WTC11 (cell line): ENCODE measurements around the gene SLA2. TPM values are rescaled to one million over a fixed set of nuclear protein-coding genes. Genes with fewer than 3 reads are reported as not detected.

ENCODE experiments used
- ATAC-seq: fragments of 200-7000 bp; cut with Tn5 transposase; 2 replicates; pipeline ENCODE4 v1.10.0; 2021; ENCODE audit warnings: mild to moderate bottlenecking, moderate library complexity
- CTCF ChIA-PET: fragments of 300-600 bp; sonication (Branson Sonifier 250); formaldehyde crosslinking; loops from one replicate; lab custom pipeline; 2021; ENCODE audit warnings: antibody characterized with exemption; lab: Charles Lee
- POLR2A ChIA-PET: fragments of 350-600 bp; sonication (Branson Sonifier 250); formaldehyde crosslinking; loops from one replicate; lab custom pipeline; 2021; ENCODE audit warnings: antibody characterized with exemption; lab: Charles Lee
- DNase-seq: peaks from one replicate; pipeline ENCODE4 v3.0.0; 2021; ENCODE audit warnings: low spot score
- H3K27ac Mint-ChIP-seq: 2 replicates; pipeline ENCODE4 v1.8.0; 2021; ENCODE audit warnings: mixed read lengths
- H3K27me3 Mint-ChIP-seq: 2 replicates; pipeline ENCODE4 v1.8.0; 2021; ENCODE audit warnings: low read depth, mild to moderate bottlenecking, moderate library complexity, mixed read lengths
- H3K36me3 Mint-ChIP-seq: 2 replicates; pipeline ENCODE4 v1.8.0; 2021; ENCODE audit warnings: mixed read lengths
- H3K4me1 Mint-ChIP-seq: 2 replicates; pipeline ENCODE4 v1.8.0; 2022; ENCODE audit warnings: mixed read lengths
- H3K4me3 Mint-ChIP-seq: 2 replicates; pipeline ENCODE4 v1.8.0; 2021; ENCODE audit warnings: mild to moderate bottlenecking, moderate library complexity, mixed read lengths
- H3K9me3 Mint-ChIP-seq: 2 replicates; pipeline ENCODE4 v1.8.0; 2021; ENCODE audit warnings: mixed read lengths
- CREM ChIP-seq: sonication (generic); formaldehyde crosslinking; IDR thresholded peaks from 2 replicates; pipeline ENCODE4 v1.8.1; 2022; ENCODE audit warnings: mild to moderate bottlenecking, missing genetic modification reagents, moderate library complexity
- FOXK1 ChIP-seq: sonication (generic); formaldehyde crosslinking; IDR thresholded peaks from 2 replicates; pipeline ENCODE4 v1.8.0; 2022; ENCODE audit warnings: mild to moderate bottlenecking, moderate library complexity, missing genetic modification reagents
- GABPB1 ChIP-seq: sonication (generic); formaldehyde crosslinking; IDR thresholded peaks from 2 replicates; pipeline ENCODE4 v1.8.1; 2023; ENCODE audit warnings: mild to moderate bottlenecking, missing genetic modification reagents
- KAT7 ChIP-seq: sonication (generic); formaldehyde crosslinking; IDR thresholded peaks from 2 replicates; pipeline ENCODE4 v1.8.1; 2023; ENCODE audit warnings: missing genetic modification reagents, mild to moderate bottlenecking, borderline replicate concordance
- MXD4 ChIP-seq: fragments of 250-450 bp; sonication (Bioruptor Pico); IDR thresholded peaks from 2 replicates; pipeline ENCODE4 v1.8.0; 2021; ENCODE audit warnings: mild to moderate bottlenecking, moderate library complexity, borderline replicate concordance
- MYBL2 ChIP-seq: sonication (generic); formaldehyde crosslinking; IDR thresholded peaks from 2 replicates; pipeline ENCODE4 v1.8.1; 2023; ENCODE audit warnings: mild to moderate bottlenecking, moderate library complexity, missing genetic modification reagents
- NFATC4 ChIP-seq: fragments of 250-450 bp; sonication (Bioruptor Pico); IDR thresholded peaks from 2 replicates; pipeline ENCODE4 v1.9.0; 2021; ENCODE audit warnings: mild to moderate bottlenecking
- NR3C1 ChIP-seq: sonication (generic); formaldehyde crosslinking; conservative IDR thresholded peaks from 2 replicates; pipeline ENCODE4 v1.8.1; 2023; ENCODE audit warnings: low read depth, mild to moderate bottlenecking, missing genetic modification reagents
- RORB ChIP-seq: fragments of 250-450 bp; sonication (Bioruptor Pico); IDR thresholded peaks from 2 replicates; pipeline ENCODE4 v1.9.0; 2021; ENCODE audit warnings: mild to moderate bottlenecking
- SMAD3 ChIP-seq: sonication (generic); formaldehyde crosslinking; IDR thresholded peaks from 2 replicates; pipeline ENCODE4 v1.8.0; 2022; ENCODE audit warnings: missing genetic modification reagents, mild to moderate bottlenecking, borderline replicate concordance
- ZBTB21 ChIP-seq: sonication (generic); formaldehyde crosslinking; IDR thresholded peaks from 2 replicates; pipeline ENCODE4 v1.8.1; 2023; ENCODE audit warnings: mild to moderate bottlenecking, missing genetic modification reagents, borderline replicate concordance
- ZNF423 ChIP-seq: fragments of 250-450 bp; sonication (Bioruptor Pico); IDR thresholded peaks from 2 replicates; pipeline ENCODE4 v2.1.2; 2022; ENCODE audit warnings: mild to moderate bottlenecking, moderate library complexity
- total RNA-seq: library from RNA; stranded (reverse); gene quantifications from 3 replicates; pipeline ENCODE4 v1.2.3, GENCODE V29; 2021
- TF ChIP-seq, protein P1 (sequence below): sonication (generic); formaldehyde crosslinking; IDR thresholded peaks from 2 replicates; pipeline ENCODE4 v1.8.1; 2022; ENCODE audit warnings: low read depth, mild to moderate bottlenecking, moderate library complexity, missing genetic modification reagents, borderline replicate concordance
- TF ChIP-seq, protein P2 (sequence below): fragments of 250-450 bp; sonication (Bioruptor Pico); IDR thresholded peaks from 2 replicates; pipeline ENCODE4 v1.9.0; 2021; ENCODE audit warnings: moderate library complexity, mild to moderate bottlenecking, inconsistent platforms, borderline replicate concordance
- TF ChIP-seq, protein P3 (sequence below): sonication (generic); formaldehyde crosslinking; IDR thresholded peaks from 2 replicates; pipeline ENCODE4 v1.8.1; 2023; ENCODE audit warnings: mild to moderate bottlenecking, moderate library complexity, missing genetic modification reagents
- TF ChIP-seq, protein P4 (sequence below): sonication (generic); formaldehyde crosslinking; IDR thresholded peaks from 2 replicates; pipeline ENCODE4 v1.8.1; 2023; ENCODE audit warnings: mild to moderate bottlenecking, missing genetic modification reagents, moderate library complexity
- TF ChIP-seq, protein P5 (sequence below): fragments of 250-450 bp; sonication (Bioruptor Pico); IDR thresholded peaks from 2 replicates; pipeline ENCODE4 v1.8.0; 2021; ENCODE audit warnings: mild to moderate bottlenecking
- TF ChIP-seq, protein P6 (sequence below): fragments of 250-450 bp; sonication (Bioruptor Pico); conservative IDR thresholded peaks from 2 replicates; pipeline ENCODE4 v1.9.0; 2021; ENCODE audit warnings: mild to moderate bottlenecking

Gene SLA2
- total RNA-seq, 1 experiment from 2014 or later, result 0.17 TPM

DNA sequence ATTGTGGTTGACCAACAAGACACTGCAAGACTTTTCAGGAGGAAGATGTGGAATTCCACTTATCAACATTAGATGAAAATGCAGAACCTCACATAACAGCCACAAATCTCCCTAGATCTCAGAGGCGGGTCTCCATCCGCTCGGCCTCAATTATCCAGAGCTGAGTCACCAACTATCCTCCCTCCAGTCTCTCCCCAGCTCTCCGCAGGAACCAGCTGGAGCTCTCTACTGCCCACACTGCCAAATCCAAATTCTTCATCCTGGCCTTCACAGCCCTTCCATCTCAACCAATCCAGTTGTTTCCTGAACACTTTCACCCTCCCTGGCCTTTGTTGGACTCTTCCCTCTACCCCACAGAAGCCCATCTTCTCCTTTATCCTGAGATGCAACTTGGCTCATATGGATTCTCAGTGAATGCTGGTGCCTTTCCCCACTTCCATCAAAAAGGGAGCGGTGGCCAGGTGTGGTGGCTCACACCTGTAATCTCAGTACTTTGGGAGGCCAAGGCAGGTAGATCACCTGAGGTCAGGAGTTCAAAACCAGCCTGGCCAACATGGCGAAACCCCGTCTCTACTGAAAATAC is 76.1 kb downstream of the SLA2 start:
- ChIA-PET CTCF (interaction anchor here (0.9 to 2.9 kb wide), 4 partner anchors 16 to 36 kb away, joined by 3 to 16 read pairs (median 7); partner anchors contain the start of gene RAB5IF), POLR2A (interaction anchor here (1.0 to 2.6 kb wide), 2 partner anchors 35 to 79 kb away, joined by 3 to 16 read pairs; partner anchors contain the start of gene RAB5IF)
- Mint-ChIP-seq H3K27ac (peak overlapping the region; percentile 92), H3K36me3 (peaks cover 21% of the 10 kb centered on the region), H3K27me3 (peaks cover 4% of the 10 kb centered on the region), H3K9me3 (peaks cover 14% of the 10 kb centered on the region), H3K4me1 (peaks cover 42% of the 10 kb centered on the region), H3K4me3 (peak overlapping the region; percentile 80)
- TF ChIP-seq, protein P1, sequence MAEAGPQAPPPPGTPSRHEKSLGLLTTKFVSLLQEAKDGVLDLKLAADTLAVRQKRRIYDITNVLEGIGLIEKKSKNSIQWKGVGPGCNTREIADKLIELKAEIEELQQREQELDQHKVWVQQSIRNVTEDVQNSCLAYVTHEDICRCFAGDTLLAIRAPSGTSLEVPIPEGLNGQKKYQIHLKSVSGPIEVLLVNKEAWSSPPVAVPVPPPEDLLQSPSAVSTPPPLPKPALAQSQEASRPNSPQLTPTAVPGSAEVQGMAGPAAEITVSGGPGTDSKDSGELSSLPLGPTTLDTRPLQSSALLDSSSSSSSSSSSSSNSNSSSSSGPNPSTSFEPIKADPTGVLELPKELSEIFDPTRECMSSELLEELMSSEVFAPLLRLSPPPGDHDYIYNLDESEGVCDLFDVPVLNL (CRISPR knock-in tag), result no peak
- TF ChIP-seq NFATC4 (CRISPR knock-in tag) (no peak), GABPB1 (CRISPR knock-in tag) (no peak), MXD4 (CRISPR knock-in tag) (no peak), NR3C1 (CRISPR knock-in tag) (no peak), MYBL2 (CRISPR knock-in tag) (no peak), SMAD3 (CRISPR knock-in tag) (no peak), RORB (CRISPR knock-in tag) (no peak), KAT7 (CRISPR knock-in tag) (no peak), ZBTB21 (CRISPR knock-in tag) (no peak), CREM (no peak), FOXK1 (CRISPR knock-in tag) (no peak), ZNF423 (CRISPR knock-in tag) (no peak)
- TF ChIP-seq, protein P2, sequence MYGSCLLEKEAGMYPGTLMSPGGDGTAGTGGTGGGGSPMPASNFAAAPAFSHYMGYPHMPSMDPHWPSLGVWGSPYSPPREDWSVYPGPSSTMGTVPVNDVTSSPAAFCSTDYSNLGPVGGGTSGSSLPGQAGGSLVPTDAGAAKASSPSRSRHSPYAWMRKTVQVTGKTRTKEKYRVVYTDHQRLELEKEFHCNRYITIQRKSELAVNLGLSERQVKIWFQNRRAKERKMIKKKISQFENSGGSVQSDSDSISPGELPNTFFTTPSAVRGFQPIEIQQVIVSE (CRISPR knock-in tag), result no peak
- TF ChIP-seq, protein P3, sequence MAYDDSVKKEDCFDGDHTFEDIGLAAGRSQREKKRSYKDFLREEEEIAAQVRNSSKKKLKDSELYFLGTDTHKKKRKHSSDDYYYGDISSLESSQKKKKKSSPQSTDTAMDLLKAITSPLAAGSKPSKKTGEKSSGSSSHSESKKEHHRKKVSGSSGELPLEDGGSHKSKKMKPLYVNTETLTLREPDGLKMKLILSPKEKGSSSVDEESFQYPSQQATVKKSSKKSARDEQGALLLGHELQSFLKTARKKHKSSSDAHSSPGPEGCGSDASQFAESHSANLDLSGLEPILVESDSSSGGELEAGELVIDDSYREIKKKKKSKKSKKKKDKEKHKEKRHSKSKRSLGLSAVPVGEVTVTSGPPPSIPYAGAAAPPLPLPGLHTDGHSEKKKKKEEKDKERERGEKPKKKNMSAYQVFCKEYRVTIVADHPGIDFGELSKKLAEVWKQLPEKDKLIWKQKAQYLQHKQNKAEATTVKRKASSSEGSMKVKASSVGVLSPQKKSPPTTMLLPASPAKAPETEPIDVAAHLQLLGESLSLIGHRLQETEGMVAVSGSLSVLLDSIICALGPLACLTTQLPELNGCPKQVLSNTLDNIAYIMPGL (CRISPR knock-in tag), result no peak
- TF ChIP-seq, protein P4, sequence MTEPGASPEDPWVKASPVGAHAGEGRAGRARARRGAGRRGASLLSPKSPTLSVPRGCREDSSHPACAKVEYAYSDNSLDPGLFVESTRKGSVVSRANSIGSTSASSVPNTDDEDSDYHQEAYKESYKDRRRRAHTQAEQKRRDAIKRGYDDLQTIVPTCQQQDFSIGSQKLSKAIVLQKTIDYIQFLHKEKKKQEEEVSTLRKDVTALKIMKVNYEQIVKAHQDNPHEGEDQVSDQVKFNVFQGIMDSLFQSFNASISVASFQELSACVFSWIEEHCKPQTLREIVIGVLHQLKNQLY (CRISPR knock-in tag), result no peak
- TF ChIP-seq, protein P5, sequence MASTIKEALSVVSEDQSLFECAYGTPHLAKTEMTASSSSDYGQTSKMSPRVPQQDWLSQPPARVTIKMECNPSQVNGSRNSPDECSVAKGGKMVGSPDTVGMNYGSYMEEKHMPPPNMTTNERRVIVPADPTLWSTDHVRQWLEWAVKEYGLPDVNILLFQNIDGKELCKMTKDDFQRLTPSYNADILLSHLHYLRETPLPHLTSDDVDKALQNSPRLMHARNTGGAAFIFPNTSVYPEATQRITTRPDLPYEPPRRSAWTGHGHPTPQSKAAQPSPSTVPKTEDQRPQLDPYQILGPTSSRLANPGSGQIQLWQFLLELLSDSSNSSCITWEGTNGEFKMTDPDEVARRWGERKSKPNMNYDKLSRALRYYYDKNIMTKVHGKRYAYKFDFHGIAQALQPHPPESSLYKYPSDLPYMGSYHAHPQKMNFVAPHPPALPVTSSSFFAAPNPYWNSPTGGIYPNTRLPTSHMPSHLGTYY (CRISPR knock-in tag), result no peak
- TF ChIP-seq, protein P6, sequence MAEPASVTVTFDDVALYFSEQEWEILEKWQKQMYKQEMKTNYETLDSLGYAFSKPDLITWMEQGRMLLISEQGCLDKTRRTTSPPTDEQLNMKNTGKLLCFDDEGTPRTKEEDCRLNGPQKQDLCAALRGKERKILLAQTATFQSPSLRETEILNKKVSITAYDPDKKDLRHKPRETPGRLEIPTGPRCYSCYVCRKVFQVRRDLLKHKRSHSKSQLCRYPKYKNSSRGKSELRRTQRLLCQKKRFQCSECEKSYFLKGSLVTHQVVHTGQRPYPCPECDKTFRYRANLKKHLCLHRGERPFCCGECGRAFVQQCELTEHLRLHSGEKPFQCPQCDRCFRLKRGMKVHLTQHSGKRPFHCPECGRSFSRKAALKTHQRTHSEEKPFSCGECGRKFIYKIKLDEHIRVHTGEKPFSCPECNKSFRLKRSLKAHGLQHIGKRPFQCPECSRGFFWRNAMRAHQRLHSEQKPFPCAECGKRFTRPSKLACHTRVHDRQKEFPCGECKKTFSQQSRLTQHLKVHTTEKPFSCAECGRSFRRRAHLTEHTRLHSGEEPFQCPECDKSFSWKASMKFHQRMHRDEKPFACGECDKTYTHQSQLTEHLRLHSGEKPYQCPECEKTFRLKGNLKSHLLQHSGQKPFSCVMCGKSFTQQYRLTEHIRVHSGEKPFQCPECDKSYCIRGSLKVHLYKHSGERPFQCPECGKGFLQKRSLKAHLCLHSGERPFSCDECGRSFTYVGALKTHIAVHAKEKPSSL (CRISPR knock-in tag), result no peak
- DNase-seq, result no peak
- ATAC-seq, result no peak
